HEK293 (cell line): Measurements from ENCODE around the gene PDLIM4.

Experiments
- CTCF ChIA-PET: fragments of 350-600 bp; formaldehyde crosslinking; extraction: SDS; loops from one replicate; lab custom pipeline; 2021; ENCODE audit warnings: antibody characterized with exemption; lab: Yijun Ruan, JAX
- POLR2A ChIA-PET: fragments of 300-600 bp; formaldehyde crosslinking; extraction: SDS; loops from one replicate; lab custom pipeline; 2020; ENCODE audit warnings: antibody characterized with exemption, inconsistent platforms; lab: Yijun Ruan, JAX
- H3K27ac ChIP-seq: fragments of 200-500 bp; sonication (Bioruptor generic); 2 replicates; pipeline ENCODE4 v1.5.1; 2014; ENCODE audit warnings: low read depth, low read length, control low read depth, inconsistent platforms; ENCODE audit errors: extremely low read depth
- H3K36me3 ChIP-seq, 2 experiments: fragments of 200-500 bp in 1 of 2; sonication (Bioruptor generic) in 1 of 2; 1 replicate in 1 of 2; 2 replicates in 1 of 2; pipeline ENCODE4 v1.5.1; 2014 to 2017; ENCODE audit warnings: inconsistent platforms in 2 of 2, low read length in 2 of 2; ENCODE audit not compliant: control insufficient read depth in 2 of 2, insufficient read depth in 1 of 2
- H3K4me1 ChIP-seq: fragments of 200-500 bp; sonication (Bioruptor generic); 2 replicates; pipeline ENCODE4 v1.5.1; 2014; ENCODE audit warnings: mild to moderate bottlenecking, low read length, inconsistent platforms; ENCODE audit not compliant: control insufficient read depth, insufficient read depth
- H3K4me3 ChIP-seq: 2 replicates; pipeline ENCODE4 v1.5.1; 2011; ENCODE audit warnings: low read depth, mild to moderate bottlenecking, control low read depth, low read length, moderate library complexity
- H3K9me3 ChIP-seq: fragments of 200-500 bp; sonication (Bioruptor generic); 2 replicates; pipeline ENCODE4 v1.5.1; 2014; ENCODE audit warnings: low read depth, low read length, inconsistent platforms; ENCODE audit not compliant: control insufficient read depth, insufficient read depth
- EGR2 ChIP-seq: fragments of 450-650 bp; formaldehyde crosslinking; IDR thresholded peaks from 2 replicates; pipeline ENCODE4 v1.5.1; 2016; ENCODE audit warnings: low read depth, missing biosample characterization, missing genetic modification characterization
- ELK4 ChIP-seq: IDR thresholded peaks from 2 replicates; pipeline ENCODE4 v1.6.1; 2011; ENCODE audit warnings: mild to moderate bottlenecking, low read depth, low read length, borderline replicate concordance
- GLIS1 ChIP-seq: fragments of 450-650 bp; formaldehyde crosslinking; IDR thresholded peaks from 2 replicates; pipeline ENCODE4 v1.5.1; 2016; ENCODE audit warnings: missing biosample characterization, missing genetic modification characterization
- HIC1 ChIP-seq: fragments of 450-650 bp; formaldehyde crosslinking; IDR thresholded peaks from 2 replicates; pipeline ENCODE4 v1.5.1; 2016; ENCODE audit warnings: missing biosample characterization, missing genetic modification characterization
- KLF10 ChIP-seq: fragments of 450-650 bp; IDR thresholded peaks from 2 replicates; pipeline ENCODE4 v1.5.1; 2018; ENCODE audit warnings: missing biosample characterization, mild to moderate bottlenecking, missing genetic modification characterization
- KLF9 ChIP-seq: fragments of 450-650 bp; formaldehyde crosslinking; IDR thresholded peaks from 2 replicates; pipeline ENCODE4 v1.5.1; 2016; ENCODE audit warnings: missing biosample characterization, missing genetic modification characterization, low read depth
- RBAK ChIP-seq: fragments of 450-650 bp; formaldehyde crosslinking; IDR thresholded peaks from 2 replicates; pipeline ENCODE4 v1.5.1; 2016; ENCODE audit warnings: missing biosample characterization, missing genetic modification characterization
- ZBTB21 ChIP-seq: fragments of 450-650 bp; formaldehyde crosslinking; IDR thresholded peaks from 2 replicates; pipeline ENCODE4 v1.5.1; 2017; ENCODE audit warnings: missing biosample characterization, missing genetic modification characterization
- ZFHX2 ChIP-seq: fragments of 450-650 bp; formaldehyde crosslinking; conservative IDR thresholded peaks from 2 replicates; pipeline ENCODE4 v1.5.1; 2016; ENCODE audit warnings: missing biosample characterization, missing genetic modification characterization
- ZNF121 ChIP-seq: fragments of 450-650 bp; formaldehyde crosslinking; IDR thresholded peaks from 2 replicates; pipeline ENCODE4 v1.5.1; 2016; ENCODE audit warnings: missing biosample characterization, missing genetic modification characterization
- ZNF16 ChIP-seq: fragments of 450-650 bp; formaldehyde crosslinking; IDR thresholded peaks from 2 replicates; pipeline ENCODE4 v1.5.1; 2016; ENCODE audit warnings: low read depth, missing biosample characterization, missing genetic modification characterization
- ZNF248 ChIP-seq: fragments of 450-650 bp; formaldehyde crosslinking; IDR thresholded peaks from 2 replicates; pipeline ENCODE4 v1.5.1; 2017; ENCODE audit warnings: missing biosample characterization, missing genetic modification characterization
- ZNF416 ChIP-seq: fragments of 450-650 bp; formaldehyde crosslinking; IDR thresholded peaks from 2 replicates; pipeline ENCODE4 v1.5.1; 2016; ENCODE audit warnings: missing biosample characterization, missing genetic modification characterization
- ZNF521 ChIP-seq: fragments of 450-650 bp; formaldehyde crosslinking; IDR thresholded peaks from 2 replicates; pipeline ENCODE4 v1.5.1; 2017; ENCODE audit warnings: missing biosample characterization, mild to moderate bottlenecking, missing genetic modification characterization
- ZNF555 ChIP-seq: fragments of 450-650 bp; formaldehyde crosslinking; conservative IDR thresholded peaks from 2 replicates; pipeline ENCODE4 v1.5.1; 2017; ENCODE audit warnings: missing biosample characterization, mild to moderate bottlenecking, missing genetic modification characterization, inconsistent platforms
- ZNF571 ChIP-seq: fragments of 450-650 bp; formaldehyde crosslinking; IDR thresholded peaks from 2 replicates; pipeline ENCODE4 v1.5.0; 2017; ENCODE audit warnings: missing biosample characterization, missing genetic modification characterization
- ZNF585B ChIP-seq: fragments of 450-650 bp; formaldehyde crosslinking; IDR thresholded peaks from 2 replicates; pipeline ENCODE4 v1.5.1; 2016; ENCODE audit warnings: missing biosample characterization, missing genetic modification characterization
- ZNF596 ChIP-seq: fragments of 450-650 bp; IDR thresholded peaks from 2 replicates; pipeline ENCODE4 v1.5.0; 2018; ENCODE audit warnings: missing biosample characterization, mild to moderate bottlenecking, missing genetic modification characterization, moderate library complexity
- ZNF626 ChIP-seq: fragments of 450-650 bp; sonication (Bioruptor Pico); formaldehyde crosslinking; IDR thresholded peaks from 2 replicates; pipeline ENCODE4 v1.5.1; 2018; ENCODE audit warnings: missing biosample characterization, missing genetic modification characterization, inconsistent platforms
- ZNF645 ChIP-seq: fragments of 450-650 bp; formaldehyde crosslinking; IDR thresholded peaks from 2 replicates; pipeline ENCODE4; 2016; ENCODE audit warnings: missing biosample characterization, missing genetic modification characterization
- ZNF747 ChIP-seq: fragments of 450-650 bp; formaldehyde crosslinking; IDR thresholded peaks from 2 replicates; pipeline ENCODE4 v1.5.1; 2016; ENCODE audit warnings: missing biosample characterization, missing genetic modification characterization
- ZNF830 ChIP-seq: fragments of 450-650 bp; IDR thresholded peaks from 2 replicates; pipeline ENCODE4 v1.5.0; 2018; ENCODE audit warnings: missing biosample characterization, missing genetic modification characterization, low read depth, mild to moderate bottlenecking, moderate library complexity
- ZXDB ChIP-seq: fragments of 450-650 bp; formaldehyde crosslinking; IDR thresholded peaks from 2 replicates; pipeline ENCODE4 v1.5.1; 2016; ENCODE audit warnings: missing biosample characterization, missing genetic modification characterization
- TF ChIP-seq, protein P1 (sequence below): fragments of 450-650 bp; formaldehyde crosslinking; IDR thresholded peaks from 2 replicates; pipeline ENCODE4 v1.5.1; 2017; ENCODE audit warnings: missing biosample characterization, missing genetic modification characterization
- TF ChIP-seq, protein P2 (sequence below): fragments of 450-650 bp; formaldehyde crosslinking; IDR thresholded peaks from 2 replicates; pipeline ENCODE4 v1.5.1; 2017; ENCODE audit warnings: missing biosample characterization, missing genetic modification characterization
- TF ChIP-seq, protein P3 (sequence below): fragments of 450-650 bp; formaldehyde crosslinking; IDR thresholded peaks from 2 replicates; pipeline ENCODE4 v1.5.1; 2017; ENCODE audit warnings: missing biosample characterization, missing genetic modification characterization
- TF ChIP-seq, protein P4 (sequence below): fragments of 450-650 bp; formaldehyde crosslinking; IDR thresholded peaks from 2 replicates; pipeline ENCODE4 v1.5.1; 2016; ENCODE audit warnings: missing biosample characterization, missing genetic modification characterization, low read depth

Gene PDLIM4

DNA sequence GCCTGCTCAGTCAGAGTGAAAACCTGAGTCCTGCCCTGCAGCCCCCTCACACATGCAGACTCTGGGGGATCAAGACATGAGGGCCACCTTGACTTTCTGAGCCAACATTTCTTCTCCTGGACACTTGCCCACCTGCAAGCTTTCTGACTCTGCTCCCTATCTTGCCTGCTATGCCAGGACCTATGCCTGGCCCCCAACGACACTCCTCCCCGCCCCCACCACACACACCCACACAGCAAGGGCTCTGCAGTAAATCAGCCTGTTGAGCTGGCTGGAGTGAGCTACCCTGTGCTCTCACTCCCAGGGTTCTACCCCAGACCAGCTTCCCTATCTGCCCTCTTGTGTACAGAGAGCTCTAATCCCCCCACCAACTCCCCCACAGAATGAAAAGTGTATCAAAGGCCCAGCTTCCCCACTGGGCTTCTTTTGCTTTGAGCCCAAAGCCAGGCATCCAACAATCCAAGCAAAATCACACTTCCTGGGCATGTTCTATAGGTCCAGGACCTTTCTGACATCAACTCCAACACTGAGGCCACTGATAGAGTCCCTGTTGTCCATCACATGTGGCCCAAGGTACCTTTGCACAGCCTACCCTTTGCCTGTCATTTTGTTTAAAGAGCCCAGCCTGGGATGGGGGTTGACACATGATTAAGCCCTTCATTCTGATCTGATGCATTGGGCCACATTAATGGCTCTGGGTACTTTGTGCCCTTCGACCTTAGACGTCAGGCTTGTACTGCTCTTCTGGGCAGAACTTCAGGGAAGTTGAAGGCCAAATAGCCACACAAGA, 7.2 kb downstream of the PDLIM4 start:
- Histone ChIP-seq H3K4me3 (no peak overlapping the region), H3K9me3 (no peaks in the 10 kb centered on the region), H3K36me3 (no peaks in the 10 kb centered on the region), H3K4me1 (no peaks in the 10 kb centered on the region; the same call in 1 of the 2 replicates), H3K27ac (no peak overlapping the region)
- CTCF ChIA-PET, result interaction anchor here (0.7 to 1.7 kb wide), 5 partner anchors 8 to 29 kb away, joined by 3 to 5 read pairs (median 4); no protein-coding TSS in a partner anchor
- POLR2A ChIA-PET, result interaction anchor here (1.0 kb wide), 1 partner anchor 29 kb away, joined by 3 read pairs; no protein-coding TSS in a partner anchor
- no peak for TF ChIP-seq RBAK (tag by site-specific recombination)
- peak; percentile 98 for TF ChIP-seq ZFHX2
- no peak for TF ChIP-seq KLF10
- no peak for TF ChIP-seq ZNF585B (tag by site-specific recombination)
- TF ChIP-seq ZNF830 (tag by site-specific recombination), result no peak
- no peak for TF ChIP-seq ZNF416 (tag by site-specific recombination)
- no peak for TF ChIP-seq ZNF645 (tag by site-specific recombination)
- TF ChIP-seq HIC1 (tag by site-specific recombination), result no peak
- no peak for TF ChIP-seq ZNF121 (tag by site-specific recombination)
- TF ChIP-seq ZNF16 (tag by site-specific recombination), result no peak
- no peak for TF ChIP-seq ZNF248 (tag by site-specific recombination)
- no peak for TF ChIP-seq ELK4
- no peak for TF ChIP-seq ZBTB21 (tag by site-specific recombination)
- TF ChIP-seq, protein P1, sequence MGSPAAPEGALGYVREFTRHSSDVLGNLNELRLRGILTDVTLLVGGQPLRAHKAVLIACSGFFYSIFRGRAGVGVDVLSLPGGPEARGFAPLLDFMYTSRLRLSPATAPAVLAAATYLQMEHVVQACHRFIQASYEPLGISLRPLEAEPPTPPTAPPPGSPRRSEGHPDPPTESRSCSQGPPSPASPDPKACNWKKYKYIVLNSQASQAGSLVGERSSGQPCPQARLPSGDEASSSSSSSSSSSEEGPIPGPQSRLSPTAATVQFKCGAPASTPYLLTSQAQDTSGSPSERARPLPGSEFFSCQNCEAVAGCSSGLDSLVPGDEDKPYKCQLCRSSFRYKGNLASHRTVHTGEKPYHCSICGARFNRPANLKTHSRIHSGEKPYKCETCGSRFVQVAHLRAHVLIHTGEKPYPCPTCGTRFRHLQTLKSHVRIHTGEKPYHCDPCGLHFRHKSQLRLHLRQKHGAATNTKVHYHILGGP (tag by site-specific recombination), result no peak
- peak; percentile 33 for TF ChIP-seq KLF9 (tag by site-specific recombination)
- TF ChIP-seq, protein P2, sequence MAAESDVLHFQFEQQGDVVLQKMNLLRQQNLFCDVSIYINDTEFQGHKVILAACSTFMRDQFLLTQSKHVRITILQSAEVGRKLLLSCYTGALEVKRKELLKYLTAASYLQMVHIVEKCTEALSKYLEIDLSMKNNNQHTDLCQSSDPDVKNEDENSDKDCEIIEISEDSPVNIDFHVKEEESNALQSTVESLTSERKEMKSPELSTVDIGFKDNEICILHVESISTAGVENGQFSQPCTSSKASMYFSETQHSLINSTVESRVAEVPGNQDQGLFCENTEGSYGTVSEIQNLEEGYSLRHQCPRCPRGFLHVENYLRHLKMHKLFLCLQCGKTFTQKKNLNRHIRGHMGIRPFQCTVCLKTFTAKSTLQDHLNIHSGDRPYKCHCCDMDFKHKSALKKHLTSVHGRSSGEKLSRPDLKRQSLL, result no peak
- peak; percentile 94 for TF ChIP-seq EGR2 (tag by site-specific recombination)
- TF ChIP-seq ZNF747 (tag by site-specific recombination), result no peak
- TF ChIP-seq, protein P3, sequence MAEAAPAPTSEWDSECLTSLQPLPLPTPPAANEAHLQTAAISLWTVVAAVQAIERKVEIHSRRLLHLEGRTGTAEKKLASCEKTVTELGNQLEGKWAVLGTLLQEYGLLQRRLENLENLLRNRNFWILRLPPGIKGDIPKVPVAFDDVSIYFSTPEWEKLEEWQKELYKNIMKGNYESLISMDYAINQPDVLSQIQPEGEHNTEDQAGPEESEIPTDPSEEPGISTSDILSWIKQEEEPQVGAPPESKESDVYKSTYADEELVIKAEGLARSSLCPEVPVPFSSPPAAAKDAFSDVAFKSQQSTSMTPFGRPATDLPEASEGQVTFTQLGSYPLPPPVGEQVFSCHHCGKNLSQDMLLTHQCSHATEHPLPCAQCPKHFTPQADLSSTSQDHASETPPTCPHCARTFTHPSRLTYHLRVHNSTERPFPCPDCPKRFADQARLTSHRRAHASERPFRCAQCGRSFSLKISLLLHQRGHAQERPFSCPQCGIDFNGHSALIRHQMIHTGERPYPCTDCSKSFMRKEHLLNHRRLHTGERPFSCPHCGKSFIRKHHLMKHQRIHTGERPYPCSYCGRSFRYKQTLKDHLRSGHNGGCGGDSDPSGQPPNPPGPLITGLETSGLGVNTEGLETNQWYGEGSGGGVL (tag by site-specific recombination), result peak; percentile 40; the same call in 1 of the 2 replicates
- peak; percentile 16 for TF ChIP-seq GLIS1
- TF ChIP-seq, protein P4, sequence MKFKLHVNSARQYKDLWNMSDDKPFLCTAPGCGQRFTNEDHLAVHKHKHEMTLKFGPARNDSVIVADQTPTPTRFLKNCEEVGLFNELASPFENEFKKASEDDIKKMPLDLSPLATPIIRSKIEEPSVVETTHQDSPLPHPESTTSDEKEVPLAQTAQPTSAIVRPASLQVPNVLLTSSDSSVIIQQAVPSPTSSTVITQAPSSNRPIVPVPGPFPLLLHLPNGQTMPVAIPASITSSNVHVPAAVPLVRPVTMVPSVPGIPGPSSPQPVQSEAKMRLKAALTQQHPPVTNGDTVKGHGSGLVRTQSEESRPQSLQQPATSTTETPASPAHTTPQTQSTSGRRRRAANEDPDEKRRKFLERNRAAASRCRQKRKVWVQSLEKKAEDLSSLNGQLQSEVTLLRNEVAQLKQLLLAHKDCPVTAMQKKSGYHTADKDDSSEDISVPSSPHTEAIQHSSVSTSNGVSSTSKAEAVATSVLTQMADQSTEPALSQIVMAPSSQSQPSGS (tag by site-specific recombination), result no peak
- TF ChIP-seq ZNF596 (tag by site-specific recombination), result no peak
- TF ChIP-seq ZNF571 (tag by site-specific recombination), result no peak
- TF ChIP-seq ZXDB (tag by site-specific recombination), result no peak
- no peak for TF ChIP-seq ZNF555 (tag by site-specific recombination)
- no peak for TF ChIP-seq ZNF626 (tag by site-specific recombination)
- TF ChIP-seq ZNF521 (tag by site-specific recombination), result no peak
